Measurements from ENCODE around the gene AURKA. TPM values are rescaled to one million over a fixed set of nuclear protein-coding genes. Genes with fewer than 3 reads are reported as not detected.

Gene AURKA
- 191 and 212 TPM in 2 replicates for total RNA-seq (2014; rRNA removed; shearing (Covaris generic))

DNA sequence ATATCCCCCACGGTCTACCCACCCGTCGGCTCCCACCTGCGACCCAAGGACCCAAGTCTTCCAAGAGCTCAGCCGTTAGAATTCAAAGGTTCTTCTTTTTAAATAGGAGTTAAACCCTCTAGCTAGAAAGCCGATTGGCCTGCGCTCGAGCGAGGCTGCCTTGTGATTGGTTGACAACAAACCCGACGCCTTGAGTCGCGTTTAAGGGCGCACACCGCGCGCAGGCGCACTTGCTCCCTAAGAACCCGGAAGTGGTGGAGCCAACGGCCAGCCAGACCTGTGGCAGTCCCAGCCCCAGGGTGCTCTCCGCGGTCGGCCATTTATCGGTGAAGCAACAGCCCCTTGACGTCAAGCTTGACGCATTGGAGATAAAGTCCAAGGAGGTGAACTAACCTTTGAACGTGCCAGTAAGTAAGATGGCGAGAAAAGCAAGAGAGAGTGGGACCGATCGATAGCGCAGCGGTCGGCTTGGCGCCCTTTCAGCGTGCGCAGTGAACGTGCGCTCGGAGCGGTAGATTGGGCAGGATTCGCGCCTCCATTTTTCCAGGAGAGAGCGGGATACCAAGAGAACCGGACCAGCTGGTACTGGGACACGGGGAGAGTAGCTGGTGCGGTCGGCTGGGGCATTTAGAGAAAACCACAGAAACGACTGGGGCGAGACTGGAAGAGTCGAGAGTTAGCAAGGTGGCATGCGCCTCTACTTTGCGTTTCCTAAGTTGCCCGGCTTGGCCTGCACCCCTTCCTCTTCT, at the start of gene AURKA, which contains the start of gene CSTF1:
TSS of gene AURKA (minus strand) at position 84 of the 749 bp plus-strand sequence. CDS start 4,018 bp downstream, outside the sequence.
TSS of gene CSTF1 (plus strand) at position 514 of the 749 bp plus-strand sequence. CDS start 2,908 bp downstream, outside the sequence.
- DNase-seq (ENCODE audit: low read depth), result peak; percentile 100

DNA sequence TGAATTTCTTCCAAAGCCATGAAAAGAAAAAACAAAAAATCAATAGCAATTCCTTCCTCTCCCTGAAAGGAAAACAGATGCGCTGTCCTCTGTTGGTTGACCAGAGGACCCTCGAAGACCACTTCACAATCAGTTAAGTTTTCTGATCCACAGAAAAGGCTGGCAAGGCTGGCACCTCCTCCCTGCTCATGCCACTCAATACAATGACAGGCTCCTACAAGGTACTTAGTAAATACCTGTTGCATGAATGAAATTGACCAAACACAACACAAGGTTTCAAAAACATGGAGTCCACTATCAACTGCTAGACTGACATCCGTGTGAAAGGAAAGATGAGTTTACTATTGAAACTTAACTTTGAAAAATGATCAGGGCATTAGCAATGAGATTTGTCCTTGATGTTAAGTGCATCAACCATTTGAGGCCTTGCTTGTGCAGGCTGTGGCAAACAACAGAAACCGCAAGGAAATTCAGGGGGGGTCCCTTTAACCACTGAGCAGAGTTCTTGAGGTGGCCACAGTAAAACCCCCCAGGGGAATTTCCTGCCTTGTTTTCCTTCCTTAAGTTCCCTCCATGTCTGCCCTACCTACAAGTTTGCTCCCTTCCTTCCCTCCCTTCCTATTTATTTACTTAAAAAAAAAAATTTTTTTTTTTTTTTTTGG, 48.5 kb upstream of the AURKA start:
- DNase-seq (ENCODE audit: low read depth), result peak; percentile 95

DNA sequence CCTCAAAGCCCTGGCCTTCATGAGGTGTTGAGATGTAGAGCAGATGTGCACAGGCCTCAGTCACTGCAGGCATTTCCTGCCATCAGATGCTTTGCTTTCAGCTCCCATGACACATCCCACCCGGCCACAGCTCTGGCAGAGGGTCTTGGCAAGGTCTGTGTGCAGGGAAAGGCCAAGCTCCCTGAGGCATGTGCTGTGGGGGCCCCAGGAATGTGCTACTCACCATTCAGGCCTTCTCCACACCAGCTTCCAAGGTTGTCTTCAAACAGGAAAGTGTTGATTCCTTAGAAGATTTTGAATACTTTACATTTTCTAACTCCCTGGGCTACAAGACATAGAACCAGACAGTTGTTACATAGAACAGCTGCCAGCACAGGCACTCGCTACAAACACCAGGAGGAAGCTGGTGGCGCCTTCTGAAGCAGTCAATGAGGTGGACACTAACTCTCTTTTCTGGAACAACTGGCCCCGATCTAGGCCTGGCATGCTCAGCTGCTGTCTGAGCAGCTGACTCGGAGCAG, 47.8 kb upstream of the AURKA start:
- peak; percentile 98 for DNase-seq (ENCODE audit: low read depth)

DNA sequence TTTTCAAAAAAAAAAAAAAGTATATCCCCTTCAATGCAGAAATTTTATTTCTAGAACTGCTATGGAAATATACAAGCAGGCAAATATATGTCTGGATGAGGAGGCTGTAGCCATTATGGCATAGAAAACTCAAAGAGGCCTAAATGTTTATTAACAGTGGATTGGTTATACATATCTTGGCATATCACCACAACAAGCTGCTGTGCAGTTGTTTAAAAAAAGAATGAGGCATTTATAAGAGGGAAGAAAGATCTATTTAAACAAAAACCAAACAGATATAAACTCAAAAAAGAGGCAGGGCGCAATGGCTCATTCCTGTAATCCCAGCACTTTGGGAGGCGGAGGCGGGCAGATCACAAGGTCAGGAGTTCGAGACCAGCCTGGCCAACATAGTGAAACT, 46.3 kb upstream of the AURKA start:
- DNase-seq (ENCODE audit: low read depth), result no peak

DNA sequence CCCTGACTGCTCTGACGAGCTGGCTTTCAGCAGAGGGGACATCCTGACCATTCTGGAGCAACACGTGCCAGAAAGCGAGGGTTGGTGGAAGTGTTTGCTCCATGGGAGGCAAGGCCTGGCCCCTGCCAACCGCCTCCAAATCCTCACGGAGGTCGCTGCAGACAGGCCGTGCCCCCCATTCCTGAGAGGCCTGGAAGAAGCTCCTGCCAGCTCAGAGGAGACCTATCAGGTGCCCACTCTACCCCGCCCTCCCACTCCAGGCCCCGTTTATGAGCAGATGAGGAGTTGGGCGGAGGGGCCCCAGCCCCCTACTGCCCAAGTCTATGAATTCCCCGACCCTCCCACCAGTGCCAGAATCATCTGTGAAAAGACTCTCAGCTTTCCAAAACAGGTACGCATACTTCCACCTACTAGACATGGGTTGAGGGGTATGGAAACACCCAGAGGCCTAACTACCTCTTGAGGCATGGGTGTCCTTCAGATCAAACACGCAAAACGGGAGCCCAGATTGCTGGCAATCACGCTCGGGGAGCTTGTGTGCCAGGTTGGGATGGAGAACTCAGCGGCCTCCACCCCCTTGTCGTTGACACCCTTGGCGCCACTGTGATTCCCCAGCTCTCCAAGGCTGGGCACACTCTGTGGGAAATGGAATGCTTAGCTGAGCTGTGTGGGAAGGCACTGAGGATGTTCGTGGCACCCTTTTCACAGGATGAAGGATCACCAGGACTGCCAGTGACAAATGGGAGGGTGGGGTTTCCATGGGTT, 45.4 kb upstream of the AURKA start:
- no peak for DNase-seq (ENCODE audit: low read depth)

DNA sequence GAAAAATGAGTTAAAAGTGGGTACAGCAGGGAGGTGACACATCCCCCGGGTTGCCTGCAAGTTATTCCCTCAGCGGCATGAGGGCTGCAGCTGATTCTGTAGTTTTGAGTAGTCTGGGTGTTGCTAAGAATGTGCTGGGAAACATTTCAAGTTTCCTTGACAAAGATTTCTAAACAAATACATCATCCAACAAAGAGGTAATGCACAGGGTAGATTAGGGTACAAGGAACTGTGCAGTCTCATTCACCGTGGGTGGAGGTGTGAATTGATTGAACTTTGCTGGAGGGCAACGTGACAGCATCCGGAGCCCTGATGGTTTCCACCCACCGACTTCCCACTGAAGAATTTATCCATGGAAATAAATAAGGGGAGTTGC, 41.9 kb upstream of the AURKA start:
- DNase-seq (ENCODE audit: low read depth), result peak; percentile 71

DNA sequence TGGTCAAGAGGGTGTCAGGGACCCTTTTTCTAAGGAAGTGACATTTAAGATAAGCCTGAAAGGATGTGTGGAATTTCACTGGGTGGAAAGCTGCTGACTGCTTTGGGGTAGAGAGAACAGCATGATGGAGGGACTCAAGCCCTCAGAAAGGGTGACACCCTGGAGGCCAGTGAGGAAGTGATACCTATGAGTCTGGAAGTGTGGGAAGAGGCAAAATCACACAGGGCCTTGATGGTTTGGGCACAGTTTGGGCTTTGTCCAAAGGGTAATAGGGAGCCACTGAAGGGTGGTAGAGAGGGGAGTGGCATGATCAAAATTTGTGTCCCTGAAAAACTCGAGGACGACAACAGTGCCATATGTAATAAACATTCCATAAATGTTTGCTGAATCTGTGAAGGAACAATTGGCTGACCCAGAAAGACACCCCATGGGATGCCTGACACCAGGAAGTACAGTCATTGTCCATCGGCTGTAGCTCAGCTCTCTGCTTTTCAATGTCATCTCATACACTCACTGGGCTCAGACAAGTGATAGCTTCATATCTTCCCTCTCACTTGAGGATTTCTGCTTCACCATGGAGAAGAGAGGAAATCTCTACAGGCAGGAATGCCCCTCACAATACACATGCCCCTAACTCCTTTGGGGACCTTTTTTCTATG, 41.3 kb upstream of the AURKA start:
- DNase-seq (ENCODE audit: low read depth), result no peak

DNA sequence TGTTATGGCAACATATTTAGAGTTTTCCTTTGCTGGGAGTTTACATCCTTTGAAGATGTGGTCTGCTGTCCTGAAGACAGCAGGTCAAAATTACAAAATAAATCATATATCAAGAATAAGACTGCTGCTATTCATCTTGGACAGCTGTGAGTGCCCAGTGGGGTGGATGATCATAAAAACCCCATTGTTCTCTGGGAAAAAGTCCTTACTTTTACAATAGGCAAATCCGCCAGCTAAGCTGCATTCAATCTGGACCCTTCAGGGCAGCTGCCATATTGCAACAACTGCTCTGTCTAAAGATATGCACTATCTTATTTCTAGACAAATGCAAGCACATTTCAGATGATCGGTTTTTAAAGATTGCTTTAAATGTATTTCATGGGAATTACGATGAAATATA, 39.5 kb upstream of the AURKA start:
- DNase-seq (ENCODE audit: low read depth), result no peak

DNA sequence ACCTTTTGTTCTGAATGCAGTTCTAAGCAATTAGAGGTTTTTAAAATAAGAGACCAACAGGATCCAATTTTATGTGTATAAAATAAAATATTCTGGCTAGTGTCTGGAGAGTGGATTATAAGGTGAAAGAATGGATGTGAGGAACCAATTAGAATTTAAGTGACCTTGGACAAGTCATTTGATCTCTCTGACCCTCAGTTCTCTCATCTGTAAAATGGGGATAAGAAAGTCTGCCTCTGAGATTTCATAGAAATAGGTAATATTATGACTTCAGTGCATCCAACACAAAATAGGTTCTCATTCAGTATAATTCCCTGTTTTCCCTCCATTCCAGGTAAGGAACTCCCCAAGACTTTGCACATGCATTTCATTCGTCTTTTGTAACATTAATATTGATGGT, 38.9 kb upstream of the AURKA start:
- DNase-seq (ENCODE audit: low read depth), result no peak

DNA sequence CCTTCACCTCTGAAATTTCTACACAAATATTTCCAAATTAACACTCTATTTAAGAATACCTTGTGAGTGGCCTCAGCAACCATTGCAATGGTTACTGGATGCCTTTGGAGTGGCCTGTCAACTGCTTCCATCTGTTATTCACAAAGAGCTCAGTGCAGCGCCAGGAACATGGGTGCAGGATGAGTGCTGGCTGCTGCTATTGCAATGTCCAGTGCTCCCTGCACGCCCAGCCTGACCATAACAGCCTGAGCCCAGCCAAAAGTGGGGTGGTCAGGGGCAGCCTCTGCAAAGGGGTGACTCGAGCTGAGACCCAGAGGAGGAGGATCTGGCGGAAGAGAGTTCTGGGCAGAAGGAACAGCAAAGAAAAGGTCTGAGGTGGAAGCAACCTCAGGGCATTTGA, 38.4 kb upstream of the AURKA start:
- DNase-seq (ENCODE audit: low read depth), result no peak

DNA sequence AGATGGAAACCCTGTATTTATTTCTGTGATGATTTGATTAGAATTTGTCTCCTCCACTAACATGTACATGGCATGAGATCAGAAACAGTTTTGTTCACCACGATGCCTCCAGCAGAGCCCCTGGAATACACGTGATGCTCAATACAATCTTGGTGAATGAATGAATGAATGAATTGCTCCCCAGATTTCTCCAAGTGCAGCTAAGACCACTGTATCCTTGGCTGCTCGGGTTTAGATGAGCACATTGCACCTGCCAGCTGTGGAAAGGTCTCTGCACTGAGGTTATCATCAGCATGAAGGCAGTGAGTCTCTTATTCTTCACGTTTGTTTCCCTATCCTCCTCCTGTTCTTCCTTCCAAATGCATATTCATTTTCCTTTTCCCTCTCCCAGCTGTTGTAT, 37.9 kb upstream of the AURKA start:
- DNase-seq (ENCODE audit: low read depth), result no peak

DNA sequence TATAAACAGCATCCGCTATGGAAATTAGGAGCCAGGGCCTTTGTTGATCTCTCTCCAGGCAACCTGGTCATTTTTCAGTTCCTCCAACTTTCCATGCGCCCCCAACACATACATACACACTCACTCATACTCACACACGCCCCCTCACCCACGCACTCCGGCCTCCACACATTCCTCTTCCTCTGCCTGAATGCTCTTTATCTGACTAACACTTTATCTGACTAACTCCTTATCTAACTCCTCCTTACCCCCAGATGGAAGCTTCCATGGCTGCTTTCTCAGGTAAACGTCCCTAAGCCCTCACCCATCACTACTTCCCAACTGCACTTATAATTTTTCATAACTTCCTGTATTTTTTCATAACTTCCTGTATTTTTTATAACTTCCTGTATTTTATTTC, 37.5 kb upstream of the AURKA start:
- peak; percentile 77 for DNase-seq (ENCODE audit: low read depth)

DNA sequence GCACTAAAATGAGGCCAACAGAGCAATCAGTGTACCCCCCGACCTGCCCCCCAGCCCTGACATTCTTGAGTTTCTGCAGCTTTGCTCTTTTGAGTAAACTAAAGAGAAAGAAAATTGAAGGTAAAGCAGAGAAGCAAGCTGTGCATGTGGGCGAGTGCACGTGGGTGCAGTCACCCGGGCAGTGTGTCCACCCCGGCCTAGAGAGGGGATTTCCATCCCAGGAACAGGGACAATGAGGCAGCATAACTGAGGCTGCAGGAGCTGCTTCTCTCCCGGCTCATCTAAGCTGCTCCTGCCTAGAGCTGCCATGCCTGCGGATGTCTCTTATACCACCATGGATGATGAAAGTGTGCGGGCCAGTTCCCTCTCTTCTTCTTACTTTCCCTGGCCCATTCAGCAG, 36.9 kb upstream of the AURKA start:
- DNase-seq (ENCODE audit: low read depth), result no peak

DNA sequence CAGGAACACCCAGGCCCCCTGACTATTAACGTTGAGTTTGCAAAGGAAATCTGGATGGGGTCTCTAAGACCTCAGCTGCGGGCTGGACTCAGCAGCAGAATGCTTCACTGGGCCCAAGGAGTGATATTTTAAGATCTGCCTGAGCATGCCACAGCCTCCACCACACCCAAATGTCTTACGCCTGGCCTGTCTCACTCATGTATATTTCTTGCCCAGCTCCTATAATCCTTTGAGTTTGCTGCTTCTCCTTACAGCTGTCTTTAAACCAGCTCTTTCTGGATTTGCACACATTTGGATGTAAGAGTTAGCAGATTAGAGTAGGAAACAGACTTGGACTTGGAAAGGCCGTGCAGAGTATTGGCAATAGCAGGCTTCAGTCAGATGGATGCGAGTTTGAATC, 36.4 kb upstream of the AURKA start:
- no peak for DNase-seq (ENCODE audit: low read depth)

DNA sequence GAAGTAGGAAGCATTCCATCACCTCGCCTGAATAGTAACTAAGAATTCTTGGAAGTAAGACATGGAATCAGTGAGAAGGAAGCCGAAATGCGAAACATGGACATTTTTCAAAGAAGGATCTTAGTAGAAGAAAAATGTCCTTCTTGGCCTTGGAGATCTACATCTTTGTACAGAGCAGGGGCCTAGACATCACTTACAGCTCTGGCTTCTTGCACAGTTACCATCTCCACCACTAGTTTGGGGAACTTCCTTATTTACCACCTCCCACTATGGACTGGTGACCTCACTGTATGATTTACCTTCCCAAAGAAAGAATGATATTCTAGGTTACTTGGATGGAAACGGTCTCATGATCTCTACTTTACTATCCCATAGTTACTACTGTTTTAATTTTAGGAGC, 35.8 kb upstream of the AURKA start:
- no peak for DNase-seq (ENCODE audit: low read depth)

DNA sequence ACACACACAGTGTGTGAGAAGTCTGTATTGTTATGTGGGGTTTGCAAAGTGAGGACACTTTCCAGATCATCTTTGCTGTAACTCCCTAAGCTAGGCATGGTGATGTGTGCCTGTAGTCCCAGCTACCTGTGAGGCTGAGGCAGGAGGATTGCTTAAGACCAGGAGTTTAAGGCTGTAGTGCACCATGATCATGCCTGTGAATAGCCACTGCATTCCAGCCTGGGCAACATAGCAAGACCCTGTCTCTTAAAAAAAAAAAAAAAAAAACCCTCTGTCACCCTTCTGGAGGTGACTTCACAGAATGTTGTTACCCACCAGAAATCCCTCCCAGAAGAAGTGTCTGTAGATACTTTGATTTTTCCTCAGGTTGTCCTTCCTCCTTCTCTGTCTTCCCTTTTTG, 34.9 kb upstream of the AURKA start:
- DNase-seq (ENCODE audit: low read depth), result no peak

DNA sequence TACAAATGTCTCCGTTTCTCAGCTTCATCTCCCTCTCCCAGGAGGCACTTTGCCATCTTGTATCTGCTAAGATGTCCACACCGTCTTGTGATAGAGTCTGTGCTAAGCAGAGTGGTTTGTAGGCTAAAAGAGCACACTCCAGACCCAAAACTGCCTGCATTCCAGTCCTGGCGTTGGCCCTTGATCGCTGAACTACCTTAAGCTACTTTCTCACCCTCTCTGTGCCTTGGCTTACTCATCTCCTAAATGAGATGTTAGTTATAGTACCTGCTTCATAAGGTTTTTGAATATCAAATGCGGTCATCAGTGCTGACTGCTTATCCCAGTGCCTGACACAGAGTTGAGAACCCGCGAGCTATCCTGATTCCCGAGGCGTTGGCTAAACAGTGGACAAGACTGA, 34.0 kb upstream of the AURKA start:
- DNase-seq (ENCODE audit: low read depth), result no peak

DNA sequence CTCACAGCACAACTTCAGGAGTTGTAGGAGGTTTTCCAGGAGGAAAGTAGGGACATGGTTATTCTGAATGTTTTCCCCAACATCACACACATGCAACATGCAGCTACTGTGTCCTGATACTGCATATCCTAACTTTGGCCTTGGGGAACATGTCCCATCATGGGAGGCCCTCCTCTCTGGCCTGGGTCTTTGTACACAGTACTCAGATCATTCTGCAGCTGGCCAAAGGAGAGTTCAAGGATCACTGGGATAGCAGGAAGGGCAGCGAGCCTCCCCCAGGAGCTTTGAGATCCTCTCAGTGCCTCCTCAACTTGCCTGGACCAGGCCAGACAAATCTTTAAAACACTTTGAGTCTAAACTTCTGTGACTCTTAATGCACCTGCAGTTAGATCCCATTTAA, 32.9 kb upstream of the AURKA start:
- DNase-seq (ENCODE audit: low read depth), result no peak

DNA sequence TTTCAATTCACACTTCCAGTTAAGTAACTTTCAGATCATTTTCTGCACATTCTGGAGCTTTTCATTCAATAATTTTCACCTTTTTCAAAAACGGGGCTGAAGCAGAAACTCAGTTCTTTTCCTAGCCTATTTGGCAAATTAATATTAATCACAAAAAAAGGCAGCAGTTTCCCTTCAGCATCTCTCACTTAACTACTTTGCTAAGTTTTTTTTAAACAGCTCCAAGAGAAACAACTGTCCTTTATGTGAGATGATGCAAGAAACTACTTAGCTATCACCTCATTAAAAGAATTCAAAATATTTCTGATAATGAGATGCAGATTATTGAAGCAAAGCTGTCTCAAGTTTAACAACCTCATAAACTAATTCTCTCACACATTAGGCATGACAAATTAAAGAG, 31.9 kb upstream of the AURKA start:
- DNase-seq (ENCODE audit: low read depth), result no peak

DNA sequence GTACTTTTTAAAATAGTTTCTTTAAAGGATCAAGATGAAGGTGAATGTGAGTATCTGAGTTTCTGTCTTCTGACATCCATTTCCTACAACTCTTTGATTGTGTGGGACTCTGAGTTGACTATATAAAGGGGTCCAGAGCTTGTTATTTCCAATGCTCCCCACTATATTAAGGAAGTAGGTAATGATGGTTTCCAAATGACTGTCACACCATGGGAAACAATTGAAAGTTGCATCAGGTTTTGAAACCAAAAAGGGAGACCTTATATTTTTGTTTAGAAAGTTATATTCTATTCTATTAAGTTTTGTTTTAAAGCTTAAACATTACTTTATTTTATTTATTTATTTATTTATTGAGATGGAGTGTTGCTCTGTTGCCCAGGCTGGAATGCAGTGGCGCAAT, 31.2 kb upstream of the AURKA start:
- no peak for DNase-seq (ENCODE audit: low read depth)

DNA sequence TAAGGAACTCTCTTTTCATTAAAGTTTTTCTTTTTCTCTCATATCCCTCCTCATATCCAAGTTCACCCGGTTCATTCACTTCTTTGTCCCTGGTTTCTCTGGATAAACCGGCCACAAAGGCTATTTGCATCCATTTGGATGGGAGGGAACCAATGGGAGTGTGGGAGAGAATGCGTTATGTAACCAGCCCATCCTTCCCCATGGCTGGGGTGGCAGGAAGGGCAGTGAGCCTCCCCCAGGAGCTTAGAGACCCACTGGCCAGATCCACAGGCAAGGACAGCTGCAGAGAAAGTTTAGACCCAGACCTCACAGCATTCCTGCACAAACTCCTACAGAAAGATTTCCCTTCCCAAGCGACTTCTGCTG, 30.8 kb upstream of the AURKA start:
- no peak for DNase-seq (ENCODE audit: low read depth)
